Lower leg skin (tissue), 3 donors: ENCODE results near the gene GRIK2.

ENCODE experiments used
- POLR2A ChIP-seq, 2 donors: fragments of 450-650 bp; IDR thresholded peaks; one replicate each; pipeline ENCODE4 v1.6.1; 2016 to 2017; ENCODE audit warnings: antibody characterized with exemption in 2 of 2, mild to moderate bottlenecking in 1 of 2, moderate library complexity in 1 of 2
- TF ChIP-seq, protein P1 (sequence below), 3 donors: fragments of 450-650 bp; IDR thresholded peaks; one replicate each; pipeline ENCODE4 v1.5.1; 2016; ENCODE audit warnings: antibody characterized with exemption in 3 of 3, mild to moderate bottlenecking in 3 of 3, moderate library complexity in 2 of 3

DNA sequence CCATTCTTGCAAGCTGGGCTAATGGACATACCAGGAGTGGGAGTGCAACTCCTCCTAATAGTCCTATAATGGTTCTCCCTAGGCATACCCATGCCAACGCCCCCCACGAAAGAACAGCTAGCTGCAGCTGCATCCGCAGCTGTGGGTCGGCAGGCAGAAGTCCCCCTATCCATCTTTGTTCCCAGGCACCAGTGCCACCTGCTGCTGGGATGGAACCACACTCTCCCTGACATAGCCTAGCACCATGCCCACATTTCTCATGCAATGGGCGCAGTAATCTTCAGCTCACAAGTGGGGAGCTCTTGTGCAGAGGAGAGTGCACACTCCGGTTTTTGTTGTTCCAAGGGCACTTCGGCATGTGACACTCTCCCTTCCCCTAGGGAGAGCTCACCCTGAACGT, 567.8 kb downstream of the GRIK2 start:
- TF ChIP-seq, protein P1, sequence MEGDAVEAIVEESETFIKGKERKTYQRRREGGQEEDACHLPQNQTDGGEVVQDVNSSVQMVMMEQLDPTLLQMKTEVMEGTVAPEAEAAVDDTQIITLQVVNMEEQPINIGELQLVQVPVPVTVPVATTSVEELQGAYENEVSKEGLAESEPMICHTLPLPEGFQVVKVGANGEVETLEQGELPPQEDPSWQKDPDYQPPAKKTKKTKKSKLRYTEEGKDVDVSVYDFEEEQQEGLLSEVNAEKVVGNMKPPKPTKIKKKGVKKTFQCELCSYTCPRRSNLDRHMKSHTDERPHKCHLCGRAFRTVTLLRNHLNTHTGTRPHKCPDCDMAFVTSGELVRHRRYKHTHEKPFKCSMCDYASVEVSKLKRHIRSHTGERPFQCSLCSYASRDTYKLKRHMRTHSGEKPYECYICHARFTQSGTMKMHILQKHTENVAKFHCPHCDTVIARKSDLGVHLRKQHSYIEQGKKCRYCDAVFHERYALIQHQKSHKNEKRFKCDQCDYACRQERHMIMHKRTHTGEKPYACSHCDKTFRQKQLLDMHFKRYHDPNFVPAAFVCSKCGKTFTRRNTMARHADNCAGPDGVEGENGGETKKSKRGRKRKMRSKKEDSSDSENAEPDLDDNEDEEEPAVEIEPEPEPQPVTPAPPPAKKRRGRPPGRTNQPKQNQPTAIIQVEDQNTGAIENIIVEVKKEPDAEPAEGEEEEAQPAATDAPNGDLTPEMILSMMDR (IDR thresholded peaks at IDR 0.05) = no peak
- no peak for TF ChIP-seq POLR2A (IDR thresholded peaks at IDR 0.05)
